ENCODE results near the gene GAR1. TPM values are rescaled to one million over a fixed set of nuclear protein-coding genes. Genes with fewer than 3 reads are reported as not detected.
"Not testable (repeated sequence)": the region's sequence is repeated elsewhere in the genome, so short reads cannot be mapped to it uniquely, and the experiment has no call there.

The GAR1 gene
- total and polyA plus RNA-seq, 9 of the 15 experiments (the other 6 are each of a cell fraction or from before 2014, with no cell fraction given) = 35.7 to 194 (median 68.2) TPM

- CTCF ChIA-PET (ENCODE audit: low intra/inter-chr PET ratio); intact Hi-C loops (cut with micrococcal nuclease); FAIRE-seq; ATAC-seq; H3K36me3 ChIP-seq (ENCODE audit: control insufficient read depth, insufficient read depth, low read length); H3K4me2 ChIP-seq (ENCODE audit: insufficient read depth, low read length); H3K27me3 ChIP-seq (ENCODE audit: control insufficient read depth in 2 of 2, insufficient read depth in 2 of 2, low read length in 2 of 2); H2AFZ ChIP-seq (ENCODE audit: low read depth, low read length); H4K20me1 ChIP-seq (replicated peaks; ENCODE audit: control insufficient read depth, insufficient read depth, low read length); H3K4me3 ChIP-seq; H3K27ac ChIP-seq (ENCODE audit: extremely low read depth, low read depth, low read length); DNase-seq (ENCODE audit: extremely low read depth in 1 of 4, low spot score in 3 of 4); BruUV-seq (replicated peaks); POLR2A ChIA-PET; H3K9me1 ChIP-seq (ENCODE audit: control insufficient read depth, insufficient read depth, low read length); H3K9me3 ChIP-seq (replicated peaks; ENCODE audit: control insufficient read depth, insufficient read depth, low read depth, low read length); H3K4me1 ChIP-seq (replicated peaks in 1 of 2; ENCODE audit: control insufficient read depth in 2 of 2, insufficient read depth in 2 of 2, low read length in 2 of 2); H3K79me2 ChIP-seq (ENCODE audit: control insufficient read depth, insufficient read depth, low read length); H3K9ac ChIP-seq (ENCODE audit: insufficient read depth in 1 of 2, low read depth in 2 of 2, low read length in 2 of 2); in situ Hi-C loops (cut with MboI): not testable (repeated sequence)
- WGBS (ENCODE audit: insufficient coverage, low coverage, missing lambda C conversion rate) = 6% methylated on average over 2 of the region's 2 CpGs
- TF ChIP-seq ARNT (IDR thresholded peaks at IDR 0.05) (peak in 1 of 2 experiments; percentile 90; a peak in 2 of 4 replicates), MAFF (IDR thresholded peaks at IDR 0.05; ENCODE audit: low read length) (0 out of 2 replicates have a peak, but pooled peaks have one; percentile 18), ZNF316 (IDR thresholded peaks at IDR 0.05) (peak; percentile 42; the same call in 1 of the 2 replicates), C11orf30 (IDR thresholded peaks at IDR 0.05; ENCODE audit: low read depth) (peak; percentile 38; the same call in 1 of the 2 replicates)
Observed at GRCh38 chr4:109782092-109782491, 33.5 kb upstream of the GAR1 start.

- Histone ChIP-seq H3K4me3 (no peak overlapping the region), H3K36me3 (ENCODE audit: control insufficient read depth, insufficient read depth, low read length) (no peaks in the 10 kb centered on the region), H3K27ac (ENCODE audit: extremely low read depth, low read depth, low read length) (no peak overlapping the region), H3K9me1 (ENCODE audit: control insufficient read depth, insufficient read depth, low read length) (no peaks in the 10 kb centered on the region), H3K27me3 (ENCODE audit: control insufficient read depth in 2 of 2, insufficient read depth in 2 of 2, low read length in 2 of 2) (no peaks in the 10 kb centered on the region), H2AFZ (ENCODE audit: low read depth, low read length) (peak overlapping the region; percentile 6; the same call in 1 of the 2 replicates), H3K9me3 (replicated peaks; ENCODE audit: control insufficient read depth, insufficient read depth, low read depth, low read length) (no peaks in the 10 kb centered on the region), H3K4me2 (ENCODE audit: insufficient read depth, low read length) (no peak overlapping the region), H3K4me1 (replicated peaks in 1 of 2; ENCODE audit: control insufficient read depth in 2 of 2, insufficient read depth in 2 of 2, low read length in 2 of 2) (no peaks in the 10 kb centered on the region), H4K20me1 (replicated peaks; ENCODE audit: control insufficient read depth, insufficient read depth, low read length) (no peaks in the 10 kb centered on the region), H3K9ac (ENCODE audit: insufficient read depth in 1 of 2, low read depth in 2 of 2, low read length in 2 of 2) (no peak overlapping the region), H3K79me2 (ENCODE audit: control insufficient read depth, insufficient read depth, low read length) (no peaks in the 10 kb centered on the region)
- 43% methylated on average over 1 of the region's 1 CpG for WGBS (ENCODE audit: insufficient coverage, low coverage, missing lambda C conversion rate)
- CTCF ChIA-PET (ENCODE audit: low intra/inter-chr PET ratio) = no interaction called here
- intact Hi-C loops (cut with micrococcal nuclease) (no loop called here), in situ Hi-C loops (cut with MboI) (no loop called here)
- DNase-seq (ENCODE audit: extremely low read depth in 1 of 4, low spot score in 3 of 4) = no peak
- POLR2A ChIA-PET = no interaction called here
- BruUV-seq (replicated peaks) = no TSS peak
- peak; percentile 51; the same call in 2 of the 3 replicates for ATAC-seq
- no peak for FAIRE-seq
- no peak for TF ChIP-seq ZNF318 (IDR thresholded peaks at IDR 0.05; ENCODE audit: borderline replicate concordance in 1 of 2, low read depth in 1 of 2)
- TF ChIP-seq CEBPG (CRISPR knock-in tag; IDR thresholded peaks at IDR 0.05) = no peak
- TF ChIP-seq CEBPG (tag; conservative IDR thresholded peaks at IDR 0.05 in 1 of 2, IDR thresholded peaks at IDR 0.05 in 1 of 2) = no peak
- no peak for TF ChIP-seq POLR2AphosphoS5 (IDR thresholded peaks at IDR 0.05; ENCODE audit: control insufficient read depth, insufficient read depth, low read depth, low read length)
- no peak for TF ChIP-seq SREBF1 (IDR thresholded peaks at IDR 0.05; ENCODE audit: borderline replicate concordance, low read depth, low read length)
Observed at GRCh38 chr4:109786846-109787245, 28.7 kb upstream of the GAR1 start.

All from K562 (cell line).